GM06990 (cell line): ENCODE measurements around the gene CD248.

Experiments
- DNase-seq: peaks from one replicate; pipeline ENCODE4 v3.0.0-alpha.2; 2011; ENCODE audit not compliant: insufficient read length; ENCODE audit errors: extremely low read depth
- H3K27me3 ChIP-seq: replicated peaks from 2 replicates; pipeline ENCODE4 v1.6.0; 2011; ENCODE audit warnings: low read length; ENCODE audit not compliant: control insufficient read depth, insufficient read depth
- H3K36me3 ChIP-seq: 2 replicates; pipeline ENCODE4 v1.5.1; 2011; ENCODE audit warnings: low read length; ENCODE audit not compliant: control insufficient read depth, insufficient read depth
- H3K4me3 ChIP-seq: replicated peaks from 2 replicates; pipeline ENCODE4 v1.5.1; 2011; ENCODE audit warnings: low read depth, mild to moderate bottlenecking, control low read depth, low read length
- CTCF ChIP-seq: IDR thresholded peaks from 2 replicates; pipeline ENCODE4 v1.5.1; 2011; ENCODE audit warnings: low read length, control low read depth, mild to moderate bottlenecking, inconsistent platforms; ENCODE audit not compliant: insufficient read depth, poor library complexity, severe bottlenecking

Gene CD248

GRCh38 chr11:66318600-66318970 lies 1.7 kb upstream of the CD248 start:
- Histone ChIP-seq H3K4me3 (no peak overlapping the region), H3K27me3 (no peaks in the 10 kb centered on the region; the same call in 1 of the 2 replicates), H3K36me3 (no peaks in the 10 kb centered on the region)
- DNase-seq, result no peak
- no peak for TF ChIP-seq CTCF

DNA sequence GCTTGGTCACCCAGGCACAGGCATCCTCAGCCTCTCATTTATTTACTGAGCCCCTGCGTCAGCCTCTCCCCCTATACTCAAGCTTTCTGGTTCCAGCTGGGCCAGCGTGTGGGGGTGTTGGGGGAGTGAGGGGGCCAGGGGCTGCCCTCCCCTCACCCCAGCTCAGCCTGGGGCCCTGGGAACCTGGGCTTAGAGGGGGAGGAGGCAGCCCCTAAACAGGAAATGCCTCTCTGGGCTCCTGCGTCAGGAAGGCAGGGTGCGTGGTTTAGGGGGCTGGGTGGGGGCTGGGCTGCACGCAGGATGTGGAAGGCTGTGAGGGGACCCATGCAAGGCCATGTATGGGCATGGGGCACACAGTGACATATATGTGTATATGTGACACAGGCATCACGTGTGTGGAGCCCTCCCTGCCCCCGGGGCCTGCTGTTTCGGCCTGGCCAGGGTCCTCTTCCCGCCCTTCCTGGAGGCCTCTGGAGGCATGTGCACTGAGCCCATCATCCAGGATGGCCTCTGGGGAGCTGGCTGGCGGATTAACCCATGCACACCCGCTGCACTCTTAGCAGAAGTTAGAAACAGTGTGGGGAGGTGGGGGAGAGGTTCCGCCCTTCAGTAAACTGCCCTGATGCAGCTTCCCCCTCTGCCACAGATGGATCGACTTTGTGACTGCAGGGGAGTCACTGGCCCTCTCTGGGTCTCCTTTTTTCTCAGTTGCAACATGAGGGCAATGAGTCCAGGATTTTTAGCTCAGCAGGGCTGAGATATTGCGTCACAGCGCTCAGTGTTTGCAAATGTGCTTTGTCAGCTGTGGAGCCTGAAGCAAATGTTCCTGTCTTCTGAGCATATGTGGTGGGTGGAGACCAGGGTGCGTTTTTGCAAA lies 1.1 kb upstream of the CD248 start:
- no peaks in the 10 kb centered on the region; the same call in 1 of the 2 replicates for H3K27me3 ChIP-seq
- DNase-seq, result peak; percentile 81
- H3K4me3 ChIP-seq, result no peak overlapping the region
- no peaks in the 10 kb centered on the region for H3K36me3 ChIP-seq
- no peak for TF ChIP-seq CTCF

GRCh38 chr11:66317322-66317722 lies 478 bp upstream of the CD248 start:
- H3K36me3 ChIP-seq, result no peaks in the 10 kb centered on the region
- no peaks in the 10 kb centered on the region; the same call in 1 of the 2 replicates for H3K27me3 ChIP-seq
- no peak for TF ChIP-seq CTCF
- no peak overlapping the region for H3K4me3 ChIP-seq
- no peak for DNase-seq

DNA sequence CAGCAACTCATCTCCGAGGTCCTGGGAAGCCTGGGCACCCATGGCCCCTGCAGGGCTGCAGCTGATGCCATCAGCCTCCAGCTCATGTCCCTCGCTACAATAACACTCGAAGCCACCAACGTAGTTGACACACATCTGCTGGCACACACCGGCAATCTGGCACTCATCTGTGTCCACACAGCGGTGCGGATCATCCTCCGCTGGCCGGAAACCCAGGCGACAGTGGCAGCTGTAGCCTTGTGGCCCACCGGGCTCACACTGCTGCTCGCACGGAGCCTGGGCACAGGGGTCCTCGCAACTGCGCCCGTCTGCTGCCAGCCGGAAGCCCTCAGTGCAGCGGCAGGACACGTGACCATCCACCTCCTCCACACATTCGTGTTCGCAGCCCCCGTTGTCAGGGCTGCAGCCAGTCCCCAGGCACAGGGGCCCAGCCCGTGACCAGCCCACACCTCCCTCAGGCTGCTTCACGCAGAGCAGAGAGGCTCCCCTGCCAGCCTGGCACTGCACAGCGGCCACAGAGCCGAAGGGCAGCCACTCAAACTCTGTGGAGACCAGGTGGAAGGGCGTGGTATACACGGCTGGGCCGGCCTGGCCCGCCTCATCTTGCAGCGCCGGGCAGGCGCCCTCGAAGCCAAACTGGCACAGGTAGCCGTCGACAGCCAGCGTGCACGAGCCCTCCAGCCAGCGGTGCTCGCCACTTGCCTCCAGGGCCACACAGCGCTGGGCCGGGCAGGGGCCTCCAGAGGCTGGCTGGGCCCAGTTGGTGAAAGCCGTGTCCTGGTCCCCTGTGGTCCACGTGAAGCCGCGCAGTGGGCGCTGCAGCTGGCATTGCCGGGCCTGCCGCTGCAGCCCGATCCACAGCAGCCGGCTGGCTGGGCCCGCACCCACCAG lies 678 bp downstream of the CD248 start:
- Histone ChIP-seq H3K4me3 (no peak overlapping the region), H3K36me3 (no peaks in the 10 kb centered on the region), H3K27me3 (no peaks in the 10 kb centered on the region; the same call in 1 of the 2 replicates)
- TF ChIP-seq CTCF, result no peak
- DNase-seq, result no peak

DNA sequence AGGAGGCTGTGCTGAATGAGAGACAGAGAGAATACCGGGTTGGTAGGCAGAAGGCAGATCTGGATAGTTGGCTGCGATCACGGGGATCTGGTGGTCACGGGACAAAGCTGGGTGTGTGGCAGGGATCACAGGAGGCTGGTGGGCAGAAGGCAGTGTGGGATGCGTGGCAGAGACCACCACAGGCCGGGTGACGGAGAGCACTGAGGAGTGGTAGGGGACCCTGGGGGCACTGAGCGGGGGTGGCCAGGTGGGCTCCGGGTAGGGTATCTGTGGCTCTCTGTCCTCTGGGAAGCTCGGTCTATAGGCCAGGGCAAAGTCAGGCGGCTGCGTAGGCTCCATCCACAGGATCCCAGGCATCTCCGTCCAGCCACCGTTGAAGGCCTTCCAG lies 1.4 kb downstream of the CD248 start:
- Histone ChIP-seq H3K36me3 (no peaks in the 10 kb centered on the region), H3K27me3 (no peaks in the 10 kb centered on the region; the same call in 1 of the 2 replicates), H3K4me3 (no peak overlapping the region)
- no peak for TF ChIP-seq CTCF
- DNase-seq, result no peak
